Measurements from ENCODE around the gene VPREB3.

The VPREB3 gene

GRCh38 chr22:23762842-23763578, 8.8 kb upstream of the VPREB3 start, which contains the start of gene C22orf15:
C22orf15 (plus strand) TSS chr22:23762990; CDS start chr22:23763307, 317 bp downstream.
- Histone ChIP-seq H3K4me3 (ENCODE audit: low read depth, low read length) (no peak within 1 kb of the TSS), H3K4me1 (ENCODE audit: control insufficient read depth, insufficient read depth, low read length) (peaks cover 27% of the 10 kb centered on the region), H3K36me3 (ENCODE audit: control insufficient read depth, insufficient read depth, low read length) (peaks cover 14% of the 10 kb centered on the region), H3K27me3 (ENCODE audit: control insufficient read depth, insufficient read depth, low read length) (no peaks in the 10 kb centered on the region), H3K27ac (ENCODE audit: low read depth, low read length) (no peak within 1 kb of the TSS), H3K9ac (ENCODE audit: low read length) (peak within 1 kb of the TSS; percentile 21), H3K9me3 (ENCODE audit: control insufficient read depth, insufficient read depth, low read depth, low read length) (no peaks in the 10 kb centered on the region)

GRCh38 chr22:23760056-23760455, 5.8 kb upstream of the VPREB3 start:
- H3K27ac ChIP-seq (ENCODE audit: low read depth, low read length): no peak overlapping the region

GRCh38 chr22:23759566-23759965, 5.3 kb upstream of the VPREB3 start:
- no peak overlapping the region for H3K27ac ChIP-seq (ENCODE audit: low read depth, low read length)
- H3K9me3 ChIP-seq (ENCODE audit: control insufficient read depth, insufficient read depth, low read depth, low read length): no peaks in the 10 kb centered on the region
- H3K9ac ChIP-seq (ENCODE audit: low read length): no peak overlapping the region
- H3K4me1 ChIP-seq (ENCODE audit: control insufficient read depth, insufficient read depth, low read length): peaks cover 24% of the 10 kb centered on the region
- H3K27me3 ChIP-seq (ENCODE audit: control insufficient read depth, insufficient read depth, low read length): no peaks in the 10 kb centered on the region
- no peak overlapping the region for H3K4me3 ChIP-seq (ENCODE audit: low read depth, low read length)
- 0 out of 2 replicates have a peak, but pooled peaks cover 3% of the 10 kb centered on the region for H3K36me3 ChIP-seq (ENCODE audit: control insufficient read depth, insufficient read depth, low read length)

More at GRCh38 chr22:23760056-23760455, 5.8 kb upstream of the VPREB3 start:
- no peak overlapping the region for H3K4me3 ChIP-seq (ENCODE audit: low read depth, low read length)
- H3K36me3 ChIP-seq (ENCODE audit: control insufficient read depth, insufficient read depth, low read length): peaks cover 8% of the 10 kb centered on the region
- no peaks in the 10 kb centered on the region for H3K27me3 ChIP-seq (ENCODE audit: control insufficient read depth, insufficient read depth, low read length)
- peaks cover 25% of the 10 kb centered on the region for H3K4me1 ChIP-seq (ENCODE audit: control insufficient read depth, insufficient read depth, low read length)
- H3K9ac ChIP-seq (ENCODE audit: low read length): no peak overlapping the region
- H3K9me3 ChIP-seq (ENCODE audit: control insufficient read depth, insufficient read depth, low read depth, low read length): no peaks in the 10 kb centered on the region

GRCh38 chr22:23756891-23757290, 2.7 kb upstream of the VPREB3 start:
- Histone ChIP-seq H3K4me1 (ENCODE audit: control insufficient read depth, insufficient read depth, low read length) (peaks cover 8% of the 10 kb centered on the region; the same call in 1 of the 2 replicates), H3K27ac (ENCODE audit: low read depth, low read length) (no peak overlapping the region)

GRCh38 chr22:23755711-23756110, 1.5 kb upstream of the VPREB3 start:
- H3K27ac ChIP-seq (ENCODE audit: low read depth, low read length): no peak overlapping the region
- H3K9me3 ChIP-seq (ENCODE audit: control insufficient read depth, insufficient read depth, low read depth, low read length): no peaks in the 10 kb centered on the region
- H3K27me3 ChIP-seq (ENCODE audit: control insufficient read depth, insufficient read depth, low read length): no peaks in the 10 kb centered on the region
- H3K36me3 ChIP-seq (ENCODE audit: control insufficient read depth, insufficient read depth, low read length): no peaks in the 10 kb centered on the region
- H3K9ac ChIP-seq (ENCODE audit: low read length): no peak overlapping the region
- H3K4me1 ChIP-seq (ENCODE audit: control insufficient read depth, insufficient read depth, low read length): peaks cover 8% of the 10 kb centered on the region; the same call in 1 of the 2 replicates
- H3K4me3 ChIP-seq (ENCODE audit: low read depth, low read length): no peak overlapping the region

More at GRCh38 chr22:23756891-23757290, 2.7 kb upstream of the VPREB3 start:
- Histone ChIP-seq H3K9ac (ENCODE audit: low read length) (no peak overlapping the region), H3K27me3 (ENCODE audit: control insufficient read depth, insufficient read depth, low read length) (no peaks in the 10 kb centered on the region), H3K9me3 (ENCODE audit: control insufficient read depth, insufficient read depth, low read depth, low read length) (no peaks in the 10 kb centered on the region), H3K36me3 (ENCODE audit: control insufficient read depth, insufficient read depth, low read length) (no peaks in the 10 kb centered on the region), H3K4me3 (ENCODE audit: low read depth, low read length) (no peak overlapping the region)

GRCh38 chr22:23754980-23755636, 883 bp upstream of the VPREB3 start:
- H3K27ac ChIP-seq (ENCODE audit: low read depth, low read length): no peak overlapping the region
- H3K4me3 ChIP-seq (ENCODE audit: low read depth, low read length): no peak overlapping the region
- no peak overlapping the region for H3K9ac ChIP-seq (ENCODE audit: low read length)
- H3K36me3 ChIP-seq (ENCODE audit: control insufficient read depth, insufficient read depth, low read length): no peaks in the 10 kb centered on the region
- no peaks in the 10 kb centered on the region for H3K27me3 ChIP-seq (ENCODE audit: control insufficient read depth, insufficient read depth, low read length)
- peaks cover 8% of the 10 kb centered on the region; the same call in 1 of the 2 replicates for H3K4me1 ChIP-seq (ENCODE audit: control insufficient read depth, insufficient read depth, low read length)
- H3K9me3 ChIP-seq (ENCODE audit: control insufficient read depth, insufficient read depth, low read depth, low read length): no peaks in the 10 kb centered on the region

GRCh38 chr22:23753385-23753784, 840 bp downstream of the VPREB3 start:
- H3K4me1 ChIP-seq (ENCODE audit: control insufficient read depth, insufficient read depth, low read length): peaks cover 14% of the 10 kb centered on the region
- H3K9ac ChIP-seq (ENCODE audit: low read length): no peak overlapping the region
- H3K4me3 ChIP-seq (ENCODE audit: low read depth, low read length): no peak overlapping the region
- H3K9me3 ChIP-seq (ENCODE audit: control insufficient read depth, insufficient read depth, low read depth, low read length): no peaks in the 10 kb centered on the region
- H3K27me3 ChIP-seq (ENCODE audit: control insufficient read depth, insufficient read depth, low read length): no peaks in the 10 kb centered on the region
- H3K36me3 ChIP-seq (ENCODE audit: control insufficient read depth, insufficient read depth, low read length): no peaks in the 10 kb centered on the region
- no peak overlapping the region for H3K27ac ChIP-seq (ENCODE audit: low read depth, low read length)

GRCh38 chr22:23752750-23753149, 1.5 kb downstream of the VPREB3 start:
- Histone ChIP-seq H3K27me3 (ENCODE audit: control insufficient read depth, insufficient read depth, low read length) (no peaks in the 10 kb centered on the region), H3K27ac (ENCODE audit: low read depth, low read length) (no peak overlapping the region), H3K9ac (ENCODE audit: low read length) (no peak overlapping the region), H3K9me3 (ENCODE audit: control insufficient read depth, insufficient read depth, low read depth, low read length) (no peaks in the 10 kb centered on the region), H3K36me3 (ENCODE audit: control insufficient read depth, insufficient read depth, low read length) (no peaks in the 10 kb centered on the region), H3K4me3 (ENCODE audit: low read depth, low read length) (no peak overlapping the region), H3K4me1 (ENCODE audit: control insufficient read depth, insufficient read depth, low read length) (peaks cover 14% of the 10 kb centered on the region)

- H3K4me1 ChIP-seq (ENCODE audit: control insufficient read depth, insufficient read depth, low read length): peaks cover 14% of the 10 kb centered on the region
- H3K4me3 ChIP-seq (ENCODE audit: low read depth, low read length): peak overlapping the region; percentile 98; the same call in 1 of the 2 replicates
- H3K27ac ChIP-seq (ENCODE audit: low read depth, low read length): no peak overlapping the region
- H3K9me3 ChIP-seq (ENCODE audit: control insufficient read depth, insufficient read depth, low read depth, low read length): no peaks in the 10 kb centered on the region
- no peaks in the 10 kb centered on the region for H3K36me3 ChIP-seq (ENCODE audit: control insufficient read depth, insufficient read depth, low read length)
- no peaks in the 10 kb centered on the region for H3K27me3 ChIP-seq (ENCODE audit: control insufficient read depth, insufficient read depth, low read length)
- H3K9ac ChIP-seq (ENCODE audit: low read length): no peak overlapping the region
These were observed 2.0 kb downstream of the VPREB3 start for GRCh38 chr22:23752090-23752691.

- peak overlapping the region; percentile 82 for H3K27ac ChIP-seq (ENCODE audit: low read depth, low read length)
- no peaks in the 10 kb centered on the region for H3K27me3 ChIP-seq (ENCODE audit: control insufficient read depth, insufficient read depth, low read length)
- H3K9me3 ChIP-seq (ENCODE audit: control insufficient read depth, insufficient read depth, low read depth, low read length): no peaks in the 10 kb centered on the region
- peak overlapping the region; percentile 98 for H3K4me3 ChIP-seq (ENCODE audit: low read depth, low read length)
- peaks cover 9% of the 10 kb centered on the region for H3K4me1 ChIP-seq (ENCODE audit: control insufficient read depth, insufficient read depth, low read length)
- no peaks in the 10 kb centered on the region for H3K36me3 ChIP-seq (ENCODE audit: control insufficient read depth, insufficient read depth, low read length)
- H3K9ac ChIP-seq (ENCODE audit: low read length): peak overlapping the region; percentile 87
These were observed 2.7 kb downstream of the VPREB3 start for GRCh38 chr22:23751441-23751996.

All from HUES6 (cell line).